HCT116 (cell line): ENCODE measurements around the gene ZDHHC14. TPM values are rescaled to one million over a fixed set of nuclear protein-coding genes. Genes with fewer than 3 reads are reported as not detected.

ENCODE experiments used
- ATAC-seq: fragments of 200-7000 bp; cut with Tn5 transposase; 2 replicates; pipeline ENCODE4 v1.9.1; 2020; ENCODE audit warnings: mild to moderate bottlenecking, moderate library complexity
- BruUV-seq: library from RNA; stranded (reverse); fragments of 400-500 nt; replicated peaks from 2 replicates; lab custom pipeline; 2021; lab: Mats Ljungman, UMichigan
- CTCF ChIA-PET: fragments of 300-600 bp; sonication (Branson Sonifier 250); formaldehyde crosslinking; loops from one replicate; lab custom pipeline; 2021; ENCODE audit warnings: antibody characterized with exemption; lab: Charles Lee
- POLR2A ChIA-PET: fragments of 300-600, 350-600 bp; sonication (Branson Sonifier 250); formaldehyde crosslinking; loops from one replicate; lab custom pipeline; 2021; ENCODE audit warnings: antibody characterized with exemption; lab: Charles Lee
- RAD21 ChIA-PET, 2 experiments: fragments of 300-600 bp; sonication (Branson Sonifier 250); formaldehyde crosslinking; loops; one replicate each; lab custom pipeline; 2023; ENCODE audit warnings: low total read pairs in 2 of 2; ENCODE audit not compliant: uncharacterized antibody in 2 of 2, unreplicated experiment in 2 of 2, low non-redundant PET in 1 of 2; lab: Charles Lee
- DNase-seq: peaks from one replicate; pipeline ENCODE4 v3.0.0-alpha.2; 2010; ENCODE audit warnings: low read depth, low spot score
- H2AFZ ChIP-seq: fragments of 200-600 bp; shearing (Covaris generic), sonication (generic); 2 replicates; pipeline ENCODE4 v1.6.1; 2017; ENCODE audit warnings: low read depth, mixed run types, mixed read lengths, antibody characterized with exemption, low read length; ENCODE audit not compliant: poor library complexity, severe bottlenecking
- H3K27ac ChIP-seq: 2 replicates; pipeline ENCODE4 v1.5.1; 2012; ENCODE audit warnings: low read depth, low read length
- H3K27me3 ChIP-seq: fragments of 200-600 bp; sonication (generic); 2 replicates; pipeline ENCODE4 v1.6.1; 2016; ENCODE audit warnings: mixed run types, low read length, mixed read lengths; ENCODE audit not compliant: insufficient read depth
- H3K36me3 ChIP-seq, 2 experiments: fragments of 200-500 bp in 1 of 2; fragments of 200-600 bp in 1 of 2; sonication (Bioruptor generic) in 1 of 2; sonication (generic) in 1 of 2; 2 replicates each; pipeline versions ENCODE4 v1.5.1 to v1.6.1; 2014 to 2016; ENCODE audit warnings: low read length in 2 of 2, inconsistent platforms in 1 of 2, mixed read lengths in 1 of 2, mixed run types in 1 of 2; ENCODE audit not compliant: insufficient read depth in 2 of 2, control insufficient read depth in 1 of 2
- H3K4me1 ChIP-seq, 2 experiments: fragments of 200-600 bp in 1 of 2; sonication (generic) in 1 of 2; 2 replicates each; pipeline versions ENCODE4 v1.5.1 to v1.6.1; 2012 to 2017; ENCODE audit warnings: low read length in 2 of 2, inconsistent platforms in 1 of 2, mild to moderate bottlenecking in 1 of 2, mixed read lengths in 1 of 2, mixed run types in 1 of 2, moderate library complexity in 1 of 2; ENCODE audit not compliant: insufficient read depth in 2 of 2, control insufficient read depth in 1 of 2
- H3K4me2 ChIP-seq: fragments of 200-600 bp; sonication (generic); 2 replicates; pipeline ENCODE4 v1.6.1; 2017; ENCODE audit warnings: mixed run types, low read length, mixed read lengths
- H3K4me3 ChIP-seq, 2 experiments: fragments of 200-600 bp in 1 of 2; sonication (generic) in 1 of 2; replicated peaks in 1 of 2; 2 replicates each; pipeline ENCODE4 v1.5.1; 2011 to 2016; ENCODE audit warnings: low read length in 2 of 2, control low read depth in 1 of 2, low read depth in 1 of 2, mild to moderate bottlenecking in 1 of 2, mixed read lengths in 1 of 2, mixed run types in 1 of 2
- H3K79me2 ChIP-seq: fragments of 200-600 bp; sonication (generic); 2 replicates; pipeline ENCODE4 v1.6.1; 2017; ENCODE audit warnings: mild to moderate bottlenecking, mixed run types, low read length, moderate library complexity, mixed read lengths; ENCODE audit not compliant: insufficient read depth
- H3K9ac ChIP-seq: fragments of 200-600 bp; sonication (generic); 2 replicates; pipeline ENCODE4 v1.6.1; 2016; ENCODE audit warnings: low read length, mixed read lengths
- H3K9me2 ChIP-seq: fragments of 200-600 bp; sonication (generic), shearing (Covaris generic); 2 replicates; pipeline ENCODE4 v1.6.1; 2017; ENCODE audit warnings: mixed run types, mild to moderate bottlenecking, moderate library complexity; ENCODE audit not compliant: insufficient read depth
- H3K9me3 ChIP-seq, 2 experiments: fragments of 200-500 bp in 1 of 2; fragments of 200-600 bp in 1 of 2; sonication (Bioruptor generic) in 1 of 2; sonication (generic) in 1 of 2; 2 replicates each; pipeline ENCODE4 v1.6.1; 2014 to 2017; ENCODE audit warnings: low read length in 2 of 2, mixed read lengths in 2 of 2, inconsistent platforms in 1 of 2, low read depth in 1 of 2, mild to moderate bottlenecking in 1 of 2, mixed run types in 1 of 2, moderate library complexity in 1 of 2; ENCODE audit not compliant: control insufficient read depth in 1 of 2, insufficient read depth in 1 of 2
- H4K20me1 ChIP-seq: fragments of 200-600 bp; sonication (generic), shearing (Covaris generic); 2 replicates; pipeline ENCODE4 v1.6.1; 2017; ENCODE audit warnings: mixed run types, mild to moderate bottlenecking, moderate library complexity; ENCODE audit not compliant: insufficient read depth
- EGR1 ChIP-seq: IDR thresholded peaks from 2 replicates; pipeline ENCODE4 v1.6.1; 2012; ENCODE audit warnings: low read depth
- EZH2phosphoT487 ChIP-seq: fragments of 200-600 bp; IDR thresholded peaks from 2 replicates; pipeline ENCODE4 v1.6.1; 2018; ENCODE audit warnings: antibody characterized with exemption, borderline replicate concordance
- JUND ChIP-seq: IDR thresholded peaks from 2 replicates; pipeline ENCODE4 v1.6.1; 2012
- MAX ChIP-seq: IDR thresholded peaks from 2 replicates; pipeline ENCODE4 v1.6.1; 2012
- RAD21 ChIP-seq: IDR thresholded peaks from 2 replicates; pipeline ENCODE4 v1.6.1; 2012; ENCODE audit warnings: low read depth, mild to moderate bottlenecking
- REST ChIP-seq: IDR thresholded peaks from 2 replicates; pipeline ENCODE4 v1.6.1; 2012; ENCODE audit warnings: low read depth
- SIN3A ChIP-seq: IDR thresholded peaks from 2 replicates; pipeline ENCODE4 v1.6.1; 2012; ENCODE audit warnings: low read depth
- SP1 ChIP-seq: IDR thresholded peaks from 2 replicates; pipeline ENCODE4 v1.6.1; 2012; ENCODE audit warnings: low read depth
- TCF7L2 ChIP-seq: IDR thresholded peaks from 2 replicates; pipeline ENCODE4 v1.7.0; 2011; ENCODE audit warnings: borderline replicate concordance, inconsistent platforms; ENCODE audit not compliant: insufficient read depth, insufficient read length; ENCODE audit errors: extremely low read depth
- YY1 ChIP-seq: IDR thresholded peaks from 2 replicates; pipeline ENCODE4 v1.6.1; 2011; ENCODE audit warnings: low read length, low read depth, moderate library complexity, mild to moderate bottlenecking; ENCODE audit not compliant: insufficient replicate concordance; ENCODE audit errors: extremely low read depth
- ZBTB33 ChIP-seq: IDR thresholded peaks from 2 replicates; pipeline ENCODE4 v1.6.1; 2011; ENCODE audit warnings: mild to moderate bottlenecking, low read length, moderate library complexity; ENCODE audit not compliant: insufficient replicate concordance; ENCODE audit errors: extremely low read depth
- intact Hi-C: fragments of 100-400 bp; cut with micrococcal nuclease; formaldehyde crosslinking; loops from 2 replicates; pipeline ENCODE4 v1.10.0; 2022
- total RNA-seq: library from RNA; stranded (reverse); gene quantifications from one replicate; pipeline ENCODE4 v1.2.1, GENCODE V29; 2021; ENCODE audit not compliant: unreplicated experiment

The ZDHHC14 gene
- total RNA-seq, 1 experiment from 2014 or later, result 5.3 TPM

GRCh38 chr6:157658301-157658700 is 277.3 kb downstream of the ZDHHC14 start:
- no peak overlapping the region for H3K27ac ChIP-seq
- H3K4me3 ChIP-seq, result no peak overlapping the region
- H3K9me3 ChIP-seq, result no peaks in the 10 kb centered on the region
- no peak overlapping the region for H2AFZ ChIP-seq
- no peak for TF ChIP-seq EZH2phosphoT487
- TF ChIP-seq JUND, result no peak
- no peak for TF ChIP-seq EGR1
- TF ChIP-seq MAX, result no peak
- no peak for TF ChIP-seq TCF7L2
- TF ChIP-seq RAD21, result no peak
- TF ChIP-seq YY1, result no peak
- TF ChIP-seq SP1, result no peak
- TF ChIP-seq SIN3A, result no peak
- TF ChIP-seq ZBTB33, result no peak
- TF ChIP-seq REST, result no peak
- H3K9ac ChIP-seq, result no peak overlapping the region
- H4K20me1 ChIP-seq, result no peaks in the 10 kb centered on the region
- BruUV-seq, result no TSS peak
- no peak for ATAC-seq
- no peak overlapping the region for H3K4me2 ChIP-seq
- H3K27me3 ChIP-seq, result no peaks in the 10 kb centered on the region
- RAD21 ChIA-PET, result no interaction called here
- POLR2A ChIA-PET, result no interaction called here
- H3K9me2 ChIP-seq, result no peaks in the 10 kb centered on the region
- H3K4me1 ChIP-seq, result no peaks in the 10 kb centered on the region
- CTCF ChIA-PET, result interaction anchor here (2.7 kb wide), 1 partner anchor 8 kb away, joined by 6 read pairs; no protein-coding TSS in a partner anchor
- no peak for DNase-seq
- intact Hi-C loops, result no loop called here
- no peaks in the 10 kb centered on the region for H3K79me2 ChIP-seq
- H3K36me3 ChIP-seq, result no peaks in the 10 kb centered on the region
